Bronchial epithelial cell (primary cell): ENCODE results near the gene MACROH2A1. TPM values are rescaled to one million over a fixed set of nuclear protein-coding genes. Genes with fewer than 3 reads are reported as not detected.
"Not testable (repeated sequence)": the region's sequence is repeated elsewhere in the genome, so short reads cannot be mapped to it uniquely, and the experiment has no call there.

Source experiments
- DNase-seq: peaks from one replicate; pipeline ENCODE4 v3.0.0-alpha.2; 2010; ENCODE audit warnings: low read depth
- FAIRE-seq: peaks from 2 replicates; lab custom pipeline; 2011; peaks lifted over from hg19 to GRCh38; lab: Jason Lieb, UNC
- H3K27me3 ChIP-seq: 2 replicates; pipeline ENCODE4 v1.5.1; 2011; ENCODE audit warnings: low read length; ENCODE audit not compliant: control insufficient read depth, insufficient read depth
- H3K36me3 ChIP-seq: 2 replicates; pipeline ENCODE4 v1.5.1; 2011; ENCODE audit warnings: low read length; ENCODE audit not compliant: control insufficient read depth, insufficient read depth
- H3K4me3 ChIP-seq: 2 replicates; pipeline ENCODE4 v1.5.1; 2011; ENCODE audit warnings: mild to moderate bottlenecking, low read depth, low read length, control low read depth
- total RNA-seq: library from RNA; depleted of rRNA; stranded (reverse); fragments of >200 nt; gene quantifications from 2 replicates; pipeline ENCODE4 v1.2.1, GENCODE V29; 2014
- TF ChIP-seq, protein P1 (sequence below): IDR thresholded peaks from 2 replicates; pipeline ENCODE4 v1.5.1; 2011; ENCODE audit warnings: mild to moderate bottlenecking, moderate library complexity, low read length, control low read depth, inconsistent platforms; ENCODE audit not compliant: insufficient read depth, severe bottlenecking

MACROH2A1 gene
- total RNA-seq, 1 donor from 2014 or later, result 257 TPM

DNA sequence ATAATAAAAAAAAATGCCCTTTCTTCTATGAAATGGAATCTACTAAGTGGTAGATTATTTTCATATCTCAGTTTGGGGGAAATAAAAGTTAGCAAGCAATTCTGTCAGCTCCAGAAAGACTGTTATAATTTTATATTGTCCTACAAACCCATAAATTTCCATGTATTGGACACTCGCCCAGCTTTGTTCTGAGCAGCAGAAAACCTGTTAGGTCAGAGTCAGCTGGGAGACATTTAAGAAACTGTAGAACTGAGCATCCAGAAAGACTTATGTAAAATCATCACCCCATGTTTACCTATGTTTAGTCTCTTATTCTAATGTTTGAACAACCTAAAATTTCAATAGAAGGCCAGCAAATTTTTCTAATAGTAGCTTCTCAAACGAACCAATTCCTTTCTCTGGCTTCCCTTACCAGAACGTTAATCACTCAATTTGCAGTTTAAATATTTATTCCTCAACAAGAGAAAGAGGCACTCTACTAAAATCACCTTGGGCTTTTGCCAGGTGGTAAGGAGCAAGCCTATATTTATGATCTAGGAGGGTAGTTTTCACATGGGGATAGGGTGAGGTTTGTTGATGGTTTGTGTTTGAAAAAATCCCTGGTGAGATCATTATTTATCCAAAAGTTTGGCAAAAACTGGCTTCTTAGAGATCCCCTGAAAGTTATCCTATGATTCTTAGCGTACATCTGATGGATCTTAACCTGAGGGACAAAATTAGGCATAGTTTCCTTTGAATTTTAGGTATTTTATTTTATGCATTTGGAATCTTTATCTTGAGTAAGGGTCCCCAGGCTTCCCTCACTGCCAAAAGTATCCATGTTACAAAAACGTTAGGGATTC, 34.4 kb downstream of the MACROH2A1 start:
- no peak for FAIRE-seq
- peaks cover 22% of the 10 kb centered on the region for H3K36me3 ChIP-seq
- DNase-seq, result no peak
- H3K4me3 ChIP-seq, result no peak overlapping the region
- TF ChIP-seq, protein P1, sequence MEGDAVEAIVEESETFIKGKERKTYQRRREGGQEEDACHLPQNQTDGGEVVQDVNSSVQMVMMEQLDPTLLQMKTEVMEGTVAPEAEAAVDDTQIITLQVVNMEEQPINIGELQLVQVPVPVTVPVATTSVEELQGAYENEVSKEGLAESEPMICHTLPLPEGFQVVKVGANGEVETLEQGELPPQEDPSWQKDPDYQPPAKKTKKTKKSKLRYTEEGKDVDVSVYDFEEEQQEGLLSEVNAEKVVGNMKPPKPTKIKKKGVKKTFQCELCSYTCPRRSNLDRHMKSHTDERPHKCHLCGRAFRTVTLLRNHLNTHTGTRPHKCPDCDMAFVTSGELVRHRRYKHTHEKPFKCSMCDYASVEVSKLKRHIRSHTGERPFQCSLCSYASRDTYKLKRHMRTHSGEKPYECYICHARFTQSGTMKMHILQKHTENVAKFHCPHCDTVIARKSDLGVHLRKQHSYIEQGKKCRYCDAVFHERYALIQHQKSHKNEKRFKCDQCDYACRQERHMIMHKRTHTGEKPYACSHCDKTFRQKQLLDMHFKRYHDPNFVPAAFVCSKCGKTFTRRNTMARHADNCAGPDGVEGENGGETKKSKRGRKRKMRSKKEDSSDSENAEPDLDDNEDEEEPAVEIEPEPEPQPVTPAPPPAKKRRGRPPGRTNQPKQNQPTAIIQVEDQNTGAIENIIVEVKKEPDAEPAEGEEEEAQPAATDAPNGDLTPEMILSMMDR, result no peak
- no peaks in the 10 kb centered on the region for H3K27me3 ChIP-seq

DNA sequence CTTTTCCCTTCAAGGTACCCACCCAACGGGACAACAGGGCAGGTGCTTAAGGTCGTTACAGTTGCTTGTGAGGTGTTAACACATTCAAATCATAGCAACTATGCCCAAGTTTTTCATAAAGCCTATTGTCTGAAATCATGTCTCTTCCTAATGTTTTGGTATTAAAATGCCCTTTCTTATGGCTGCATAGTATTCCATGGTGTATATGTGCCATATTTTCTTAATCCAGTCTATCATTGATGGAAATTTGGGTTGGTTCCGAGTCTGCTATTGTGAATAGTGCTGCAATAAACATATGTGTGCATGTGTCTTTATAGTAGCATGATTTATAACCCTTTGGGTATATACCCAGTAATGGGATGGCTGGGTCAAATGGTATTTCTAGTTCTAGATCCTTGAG, 35.7 kb downstream of the MACROH2A1 start:
- not testable (repeated sequence) for FAIRE-seq, H3K4me3 ChIP-seq, DNase-seq, H3K27me3 ChIP-seq
- H3K36me3 ChIP-seq, result peaks cover 17% of the 10 kb centered on the region

DNA sequence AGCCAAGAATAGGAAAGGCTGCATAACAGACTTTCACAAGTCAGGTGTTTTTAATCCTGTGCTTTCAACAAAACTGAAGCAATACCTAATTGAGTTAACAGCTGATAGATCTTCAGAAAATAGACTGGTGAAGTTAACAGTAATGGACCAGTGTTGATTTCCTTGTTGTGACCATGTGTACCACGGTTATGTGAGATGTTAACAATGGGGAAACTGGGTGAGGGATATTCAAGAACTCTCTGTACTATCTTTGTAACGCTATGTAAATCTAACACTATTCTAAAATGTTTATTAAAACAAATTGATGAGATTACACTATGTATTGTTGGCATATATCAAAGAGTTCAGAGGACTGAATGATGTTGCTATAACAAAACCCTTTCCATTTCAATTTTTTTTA, 36.9 kb downstream of the MACROH2A1 start:
- TF ChIP-seq, protein P1, result no peak
- Histone ChIP-seq H3K36me3 (peaks cover 13% of the 10 kb centered on the region), H3K4me3 (no peak overlapping the region), H3K27me3 (no peaks in the 10 kb centered on the region)
- FAIRE-seq, result no peak
- no peak for DNase-seq

DNA sequence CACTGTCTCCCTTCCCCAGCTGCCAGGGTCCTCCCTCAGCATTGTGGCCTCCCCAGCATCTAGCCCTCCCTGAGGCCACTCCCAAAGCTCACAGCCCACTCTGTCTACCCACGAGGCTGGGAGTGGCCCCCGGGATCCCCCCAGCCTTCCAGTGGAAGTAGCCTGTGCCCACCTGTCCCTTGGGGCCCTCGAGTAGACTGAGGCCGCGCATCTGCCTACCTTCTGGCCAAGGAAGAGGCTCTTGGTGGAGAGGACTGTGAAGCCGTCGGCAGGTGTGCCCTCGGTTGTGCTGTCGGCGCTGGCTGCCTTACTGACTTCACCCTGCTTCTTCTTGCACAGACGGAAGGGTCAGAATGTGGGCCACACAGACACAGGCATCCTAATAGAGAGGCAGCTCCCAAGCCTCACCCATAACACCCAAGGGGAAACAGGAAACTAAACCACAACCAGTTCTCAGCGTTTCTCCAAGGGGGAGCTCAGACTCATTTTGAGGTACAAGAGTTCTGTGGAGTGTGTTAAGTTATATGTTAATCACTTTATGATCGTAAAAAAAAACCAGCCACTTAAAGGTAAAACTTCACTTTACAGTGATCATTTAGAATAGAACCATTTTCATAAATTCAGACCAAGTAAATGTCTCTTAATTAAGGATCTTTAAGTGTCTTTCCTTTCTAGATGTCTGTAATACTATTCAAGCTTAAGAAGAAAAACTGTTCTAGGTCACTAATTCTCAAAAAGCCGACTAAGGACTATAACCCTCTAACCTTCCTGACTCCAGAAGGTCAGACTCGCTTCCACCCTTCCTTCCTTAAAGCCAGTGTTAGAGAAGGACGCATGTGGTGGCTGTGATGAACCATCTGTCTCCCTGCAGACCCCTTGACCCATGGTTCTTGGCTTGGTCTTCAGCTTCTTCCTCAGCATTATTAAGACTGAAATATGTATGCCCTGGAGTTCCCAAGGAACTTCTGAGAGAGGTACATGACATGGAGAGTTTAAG, 38.5 kb downstream of the MACROH2A1 start:
- TF ChIP-seq, protein P1, result no peak
- no peak for DNase-seq
- Histone ChIP-seq H3K36me3 (peaks cover 19% of the 10 kb centered on the region), H3K4me3 (no peak overlapping the region), H3K27me3 (no peaks in the 10 kb centered on the region)
- FAIRE-seq, result no peak

DNA sequence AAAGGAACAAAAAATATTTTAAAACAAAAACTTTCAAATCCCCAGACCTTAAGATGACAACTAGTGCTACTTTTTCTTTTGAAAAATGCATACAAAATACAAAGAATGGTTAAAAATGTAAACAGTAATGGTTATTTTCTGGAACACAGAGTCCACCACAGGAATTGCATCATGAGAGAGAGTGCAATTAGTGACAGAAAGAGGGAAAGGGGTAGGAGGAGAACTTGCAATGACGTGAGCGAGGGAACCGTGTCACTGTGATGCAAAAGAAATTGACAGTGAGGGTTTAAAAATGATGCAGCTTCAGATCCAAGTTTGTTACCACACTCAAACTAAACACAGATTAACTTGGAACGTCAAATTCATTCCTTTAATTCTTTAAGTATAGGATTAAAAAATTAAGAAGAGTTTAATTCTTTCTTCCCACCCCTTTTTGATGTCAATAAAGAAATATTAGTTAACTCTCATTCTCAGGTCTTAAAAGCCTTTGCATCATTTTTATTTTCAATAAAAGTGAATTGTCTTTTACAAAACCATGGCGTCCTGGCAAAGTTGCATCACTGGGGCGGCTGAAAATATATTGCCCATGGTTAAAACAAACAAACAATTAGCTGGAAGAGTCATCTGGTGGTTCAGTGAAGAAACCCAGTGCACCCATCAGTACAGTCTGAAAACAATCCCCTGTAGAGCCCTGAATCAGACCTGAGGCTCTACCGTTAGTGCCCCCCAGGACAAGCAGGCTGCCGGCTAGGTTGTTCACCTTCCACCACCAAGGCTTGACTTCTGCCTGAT, 39.5 kb downstream of the MACROH2A1 start:
- DNase-seq (no peak), FAIRE-seq (no peak)
- H3K36me3 ChIP-seq, result peaks cover 23% of the 10 kb centered on the region
- TF ChIP-seq, protein P1, result no peak
- no peaks in the 10 kb centered on the region for H3K27me3 ChIP-seq
- no peak overlapping the region for H3K4me3 ChIP-seq
